ENCODE data around the gene LEUTX. TPM values are rescaled to one million over a fixed set of nuclear protein-coding genes. Genes with fewer than 3 reads are reported as not detected.
"Not testable (repeated sequence)": the region's sequence is repeated elsewhere in the genome, so short reads cannot be mapped to it uniquely, and the experiment has no call there.

Gene LEUTX
- total and polyA plus RNA-seq, 7 experiments from 2014 or later: not detected

DNA sequence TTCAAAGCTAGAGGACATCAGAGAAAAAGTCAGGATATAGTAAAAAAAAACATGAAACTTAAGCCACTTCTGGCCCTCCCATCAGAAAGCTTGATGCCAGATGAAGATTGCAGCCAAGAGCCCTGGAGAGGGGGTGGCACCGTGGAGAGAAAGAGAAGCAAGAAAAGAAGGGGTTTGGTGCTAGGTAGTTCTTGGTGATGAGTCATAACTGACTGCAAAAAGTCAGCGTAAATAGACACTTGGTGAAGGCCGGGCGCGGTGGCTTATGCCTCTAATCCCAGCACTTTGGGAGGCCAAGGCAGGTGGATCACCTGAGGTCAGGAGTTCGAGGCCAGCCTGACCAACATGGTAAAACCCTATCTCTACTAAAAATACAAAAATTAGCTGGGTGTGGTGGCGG, 30.0 kb downstream of the LEUTX start:
- H3K27me3 ChIP-seq (ENCODE audit: control insufficient read depth in 2 of 2, insufficient read depth in 2 of 2, low read length in 2 of 2); H3K36me3 ChIP-seq (ENCODE audit: control insufficient read depth in 2 of 3, insufficient read depth in 3 of 3, low read length in 3 of 3); H3K4me3 ChIP-seq (ENCODE audit: low read length); intact Hi-C loops (cut with micrococcal nuclease); H3K9me3 ChIP-seq (ENCODE audit: control insufficient read depth in 2 of 3, low read length in 3 of 3); H3K4me3 Mint-ChIP-seq; ATAC-seq; H3K4me1 Mint-ChIP-seq; H3K4me1 ChIP-seq (ENCODE audit: control insufficient read depth in 2 of 2, insufficient read depth in 2 of 2, low read length in 2 of 2); DNase-seq; H3K27ac ChIP-seq (ENCODE audit: low read depth, low read length); H3K36me3 Mint-ChIP-seq; H3K27me3 Mint-ChIP-seq; H3K9me3 Mint-ChIP-seq: not testable (repeated sequence)
- peak overlapping the region in 1 of 9 donors; percentile 36 for H3K27ac Mint-ChIP-seq
- CTCF ChIA-PET: interaction anchor here (0.6 to 1.7 kb wide), 3 partner anchors 16 to 698 kb away, joined by 3 to 4 read pairs (median 3); no protein-coding TSS in a partner anchor
- POLR2A ChIA-PET: interaction anchor here (1.0 to 1.2 kb wide), 2 partner anchors 8 to 114 kb away, joined by 3 read pairs; no protein-coding TSS in a partner anchor

DNA sequence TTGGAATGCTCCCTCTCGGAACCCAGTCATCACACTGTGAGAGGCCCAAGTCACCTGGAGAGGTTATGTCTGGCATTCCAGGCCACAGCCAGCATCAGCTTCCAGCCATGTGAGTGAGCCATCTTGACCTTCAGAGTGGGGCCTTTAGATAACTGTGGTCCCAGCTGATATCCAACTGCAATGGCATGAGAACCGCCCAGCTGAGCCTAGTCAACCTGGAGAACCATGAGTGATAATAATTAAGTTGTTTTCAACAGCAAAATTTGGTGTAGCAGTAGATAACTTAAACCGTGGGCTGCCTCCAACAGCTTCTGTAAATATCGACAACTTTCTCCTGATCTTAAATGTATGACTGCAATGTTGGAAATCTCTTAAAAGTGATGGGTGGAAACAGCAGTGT, 30.7 kb downstream of the LEUTX start:
- peaks cover 0 to 4% (median 0%) of the 10 kb centered on the region in 7 donors for H3K4me1 Mint-ChIP-seq
- DNase-seq (no peak), ATAC-seq (no peak)
- Histone ChIP-seq H3K9me3 (ENCODE audit: control insufficient read depth in 2 of 3, low read length in 3 of 3) (no peaks in the 10 kb centered on the region), H3K4me1 (ENCODE audit: control insufficient read depth in 2 of 2, insufficient read depth in 2 of 2, low read length in 2 of 2) (no peaks in the 10 kb centered on the region), H3K27ac (ENCODE audit: low read depth, low read length) (no peak overlapping the region), H3K27me3 (ENCODE audit: control insufficient read depth in 2 of 2, insufficient read depth in 2 of 2, low read length in 2 of 2) (no peaks in the 10 kb centered on the region), H3K4me3 (ENCODE audit: low read length) (no peak overlapping the region), H3K36me3 (ENCODE audit: control insufficient read depth in 2 of 3, insufficient read depth in 3 of 3, low read length in 3 of 3) (no peaks in the 10 kb centered on the region)
- POLR2A ChIA-PET: interaction anchor here (1.2 kb wide), 1 partner anchor 115 kb away, joined by 3 read pairs; no protein-coding TSS in a partner anchor
- peaks cover 0 to 4% (median 0%) of the 10 kb centered on the region in 11 donors for H3K9me3 Mint-ChIP-seq
- H3K36me3 Mint-ChIP-seq: peaks cover 0 to 8% (median 0%) of the 10 kb centered on the region in 5 donors
- H3K4me3 Mint-ChIP-seq: no peak overlapping the region
- CTCF ChIA-PET: interaction anchor here (1.7 kb wide), 1 partner anchor 34 kb away, joined by 4 read pairs; no protein-coding TSS in a partner anchor
- H3K27me3 Mint-ChIP-seq: peaks cover 0 to 5% (median under 1%) of the 10 kb centered on the region in 5 donors
- intact Hi-C loops (cut with micrococcal nuclease): no loop called here
- no peak overlapping the region for H3K27ac Mint-ChIP-seq

DNA sequence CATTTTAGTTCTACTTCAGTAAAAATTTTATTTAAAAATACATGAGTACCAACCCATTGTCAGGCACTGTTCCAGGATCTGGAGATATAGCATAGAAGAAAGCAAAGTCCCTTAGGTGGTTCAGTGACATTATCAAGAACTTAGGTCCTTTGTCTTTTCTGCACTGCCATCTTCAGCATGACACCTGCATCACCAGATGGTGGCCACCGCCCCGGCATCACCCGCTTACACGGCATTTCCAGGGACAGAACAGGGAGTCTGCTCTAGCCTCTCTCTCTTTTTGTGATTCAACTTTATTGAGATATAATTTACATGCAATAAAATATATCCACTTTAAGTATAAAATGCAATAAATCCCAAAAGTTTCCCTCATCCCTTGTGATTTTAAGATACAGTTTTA, 31.8 kb downstream of the LEUTX start:
- no peak overlapping the region for H3K27ac Mint-ChIP-seq
- peaks cover 0 to 8% (median under 1%) of the 10 kb centered on the region in 5 donors for H3K36me3 Mint-ChIP-seq
- CTCF ChIA-PET: no interaction called here

DNA sequence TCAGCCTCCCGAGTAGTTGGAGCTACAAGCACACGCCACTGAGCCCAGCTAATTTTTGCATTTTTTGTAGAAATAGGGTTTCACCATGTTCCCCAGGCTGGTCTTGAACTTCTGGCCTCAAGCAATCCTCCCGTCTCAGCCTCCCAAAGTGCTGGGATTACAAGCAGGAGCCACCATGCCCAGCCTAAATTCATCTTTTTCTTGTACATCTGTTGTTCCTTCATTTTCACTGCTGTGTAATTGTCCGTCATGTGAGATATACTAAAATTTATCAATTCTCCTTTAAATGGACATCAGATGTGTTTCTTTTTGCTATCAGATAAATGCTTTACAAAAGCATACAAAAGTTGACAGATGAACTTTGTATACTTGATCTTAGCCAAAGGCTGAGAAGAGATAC, 32.4 kb downstream of the LEUTX start:
- Histone ChIP-seq H3K4me1 (ENCODE audit: control insufficient read depth in 2 of 2, insufficient read depth in 2 of 2, low read length in 2 of 2) (no peaks in the 10 kb centered on the region), H3K27ac (ENCODE audit: low read depth, low read length) (no peak overlapping the region), H3K27me3 (ENCODE audit: control insufficient read depth in 2 of 2, insufficient read depth in 2 of 2, low read length in 2 of 2) (no peaks in the 10 kb centered on the region), H3K4me3 (ENCODE audit: low read length) (no peak overlapping the region), H3K9me3 (ENCODE audit: control insufficient read depth in 2 of 3, low read length in 3 of 3) (no peaks in the 10 kb centered on the region), H3K36me3 (ENCODE audit: control insufficient read depth in 2 of 3, insufficient read depth in 3 of 3, low read length in 3 of 3) (peaks cover 0 to 2% (median 0%) of the 10 kb centered on the region in 3 experiments)
- H3K27me3 Mint-ChIP-seq: peaks cover 0 to under 1% (median 0%) of the 10 kb centered on the region in 5 donors
- intact Hi-C loops (cut with micrococcal nuclease): no loop called here
- ChIA-PET POLR2A (interaction anchor here (0.7 kb wide), 1 partner anchor 68 kb away, joined by 4 read pairs; no protein-coding TSS in a partner anchor), CTCF (no interaction called here)
- peaks cover 0 to 9% (median 2%) of the 10 kb centered on the region in 7 donors for H3K4me1 Mint-ChIP-seq
- H3K27ac Mint-ChIP-seq: no peak overlapping the region
- no peak for ATAC-seq
- H3K9me3 Mint-ChIP-seq: peaks cover 0 to 4% (median 0%) of the 10 kb centered on the region in 11 donors
- H3K36me3 Mint-ChIP-seq: peaks cover 0 to 11% (median 2%) of the 10 kb centered on the region in 5 donors
- H3K4me3 Mint-ChIP-seq: no peak overlapping the region
- no peak for DNase-seq

More for the DNA sequence above, 31.8 kb downstream of the LEUTX start:
- Mint-ChIP-seq H3K4me3 (no peak overlapping the region), H3K9me3 (peaks cover 0 to 4% (median 0%) of the 10 kb centered on the region in 11 donors), H3K27me3 (peaks cover 0 to 4% (median 0%) of the 10 kb centered on the region in 5 donors), H3K4me1 (peaks cover 0 to 4% (median 0%) of the 10 kb centered on the region in 7 donors)
- H3K36me3 ChIP-seq (ENCODE audit: control insufficient read depth in 2 of 3, insufficient read depth in 3 of 3, low read length in 3 of 3): no peaks in the 10 kb centered on the region
- POLR2A ChIA-PET: interaction anchor here (0.7 kb wide), 1 partner anchor 69 kb away, joined by 4 read pairs; no protein-coding TSS in a partner anchor
- intact Hi-C loops (cut with micrococcal nuclease): no loop called here
- H3K4me1 ChIP-seq (ENCODE audit: control insufficient read depth in 2 of 2, insufficient read depth in 2 of 2, low read length in 2 of 2): no peaks in the 10 kb centered on the region
- H3K9me3 ChIP-seq (ENCODE audit: control insufficient read depth in 2 of 3, low read length in 3 of 3): no peaks in the 10 kb centered on the region
- no peak overlapping the region for H3K4me3 ChIP-seq (ENCODE audit: low read length)
- H3K27ac ChIP-seq (ENCODE audit: low read depth, low read length): no peak overlapping the region
- ATAC-seq (no peak), DNase-seq (no peak)
- no peaks in the 10 kb centered on the region for H3K27me3 ChIP-seq (ENCODE audit: control insufficient read depth in 2 of 2, insufficient read depth in 2 of 2, low read length in 2 of 2)

DNA sequence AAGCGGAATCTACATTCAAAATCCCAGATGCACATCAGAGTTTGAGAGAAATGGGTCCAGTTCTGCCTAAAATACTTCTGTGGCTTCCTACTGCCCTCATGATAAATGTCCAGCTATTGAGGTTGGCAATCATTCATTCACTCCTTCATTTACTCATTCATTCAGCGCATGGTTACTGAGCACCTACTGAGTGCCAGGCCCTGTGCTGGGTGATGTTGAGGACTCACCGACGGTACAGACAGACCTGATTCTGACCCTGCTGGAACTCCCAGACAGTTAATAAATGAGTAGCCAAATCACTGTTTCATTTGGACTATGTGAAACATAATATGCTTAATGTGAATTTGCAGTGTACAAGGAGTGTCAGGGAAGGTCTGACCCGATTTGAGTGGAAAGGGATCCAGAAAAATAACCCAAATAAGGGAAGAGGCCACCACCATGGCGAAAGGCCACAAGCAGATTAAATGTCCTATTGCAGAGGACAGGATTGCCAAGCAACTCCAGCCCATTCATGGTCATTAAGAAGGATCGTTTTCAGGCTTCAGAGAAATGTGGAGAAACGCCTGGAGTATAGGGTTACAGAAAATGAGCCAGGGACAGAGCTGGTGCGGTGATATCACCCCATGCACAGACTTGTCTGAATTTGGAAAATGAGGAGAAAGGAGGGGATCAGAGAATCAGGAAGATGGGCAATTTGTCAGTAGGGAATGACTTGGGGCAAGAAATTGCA, 34.8 kb downstream of the LEUTX start:
- Mint-ChIP-seq H3K4me1 (peaks cover 0 to 18% (median 6%) of the 10 kb centered on the region in 7 donors), H3K27ac (peak overlapping the region in 2 of 9 donors; percentile 21 to 45), H3K9me3 (no peaks in the 10 kb centered on the region), H3K27me3 (no peaks in the 10 kb centered on the region), H3K4me3 (no peak overlapping the region), H3K36me3 (peaks cover 0 to 24% (median 3%) of the 10 kb centered on the region in 5 donors)
- H3K27ac ChIP-seq (ENCODE audit: low read depth, low read length): no peak overlapping the region
- ATAC-seq: no peak
- H3K4me1 ChIP-seq (ENCODE audit: control insufficient read depth in 2 of 2, insufficient read depth in 2 of 2, low read length in 2 of 2): no peaks in the 10 kb centered on the region
- DNase-seq: no peak
- ChIA-PET POLR2A (no interaction called here), CTCF (no interaction called here)
- H3K9me3 ChIP-seq (ENCODE audit: control insufficient read depth in 2 of 3, low read length in 3 of 3): no peaks in the 10 kb centered on the region
- no peak overlapping the region for H3K4me3 ChIP-seq (ENCODE audit: low read length)
- H3K27me3 ChIP-seq (ENCODE audit: control insufficient read depth in 2 of 2, insufficient read depth in 2 of 2, low read length in 2 of 2): no peaks in the 10 kb centered on the region
- intact Hi-C loops (cut with micrococcal nuclease): no loop called here
- H3K36me3 ChIP-seq (ENCODE audit: control insufficient read depth in 2 of 3, insufficient read depth in 3 of 3, low read length in 3 of 3): peaks cover 0 to 15% (median 4%) of the 10 kb centered on the region in 3 experiments

DNA sequence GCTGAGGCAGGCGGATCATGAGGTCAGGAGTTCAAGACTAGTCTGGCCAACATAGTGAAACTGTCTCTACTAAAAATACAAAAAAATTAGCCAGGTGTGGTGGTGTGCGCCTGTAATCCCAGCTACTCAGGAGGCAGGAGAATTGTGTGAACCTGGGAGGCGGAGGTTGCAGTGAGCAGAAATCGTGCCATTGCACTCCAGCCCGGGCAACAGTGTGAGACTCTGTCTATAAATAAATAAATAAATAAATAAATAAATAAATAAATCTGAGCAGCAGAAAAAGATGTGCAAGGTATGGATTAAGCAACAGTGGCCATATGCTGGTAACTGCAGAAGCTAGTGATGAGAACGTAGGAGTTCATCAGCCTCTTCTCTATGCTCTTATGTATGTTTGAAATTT, 35.5 kb downstream of the LEUTX start:
- H3K4me3 ChIP-seq (ENCODE audit: low read length); intact Hi-C loops (cut with micrococcal nuclease); H3K27ac ChIP-seq (ENCODE audit: low read depth, low read length); H3K4me3 Mint-ChIP-seq; H3K27me3 ChIP-seq (ENCODE audit: control insufficient read depth in 2 of 2, insufficient read depth in 2 of 2, low read length in 2 of 2); DNase-seq; H3K4me1 ChIP-seq (ENCODE audit: control insufficient read depth in 2 of 2, insufficient read depth in 2 of 2, low read length in 2 of 2); H3K9me3 ChIP-seq (ENCODE audit: control insufficient read depth in 2 of 3, low read length in 3 of 3); ATAC-seq; POLR2A ChIA-PET; H3K27ac Mint-ChIP-seq; CTCF ChIA-PET; H3K27me3 Mint-ChIP-seq; H3K9me3 Mint-ChIP-seq: not testable (repeated sequence)
- H3K4me1 Mint-ChIP-seq: peaks cover 0 to 25% (median 10%) of the 10 kb centered on the region in 7 donors
- peaks cover 0 to 27% (median 4%) of the 10 kb centered on the region in 5 donors for H3K36me3 Mint-ChIP-seq
- peaks cover 0 to 15% (median 4%) of the 10 kb centered on the region in 3 experiments for H3K36me3 ChIP-seq (ENCODE audit: control insufficient read depth in 2 of 3, insufficient read depth in 3 of 3, low read length in 3 of 3)

All from naive thymus-derived CD4-positive, alpha-beta T cell (primary cell).